ENCODE measurements around the gene GJB5. TPM values are rescaled to one million over a fixed set of nuclear protein-coding genes. Genes with fewer than 3 reads are reported as not detected.
"Not testable (repeated sequence)": the region's sequence is repeated elsewhere in the genome, so short reads cannot be mapped to it uniquely, and the experiment has no call there.

The GJB5 gene
- total RNA-seq, 2 experiments from 2014 or later = not detected

DNA sequence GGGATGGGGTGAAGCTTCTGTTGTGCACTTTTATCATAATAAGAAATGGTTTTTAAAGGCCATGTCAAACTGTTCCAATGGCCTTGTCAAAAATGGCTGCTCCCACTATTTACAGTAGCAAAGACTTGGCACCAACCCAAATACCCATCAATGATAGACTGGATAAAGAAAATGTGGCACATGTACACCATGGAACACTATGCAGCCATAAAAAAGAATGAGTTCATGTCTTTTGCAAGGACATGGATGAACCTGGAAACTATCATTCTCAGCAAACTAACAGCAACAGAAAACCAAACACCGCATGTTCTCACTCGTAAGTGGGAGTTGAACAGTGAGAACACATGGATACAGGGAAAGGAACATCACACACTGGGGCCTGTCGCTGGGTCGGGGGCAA is 18.3 kb downstream of the GJB5 start:
- H3K9me3 Mint-ChIP-seq; DNase-seq; H3K36me3 Mint-ChIP-seq; H3K4me1 Mint-ChIP-seq; H3K27me3 Mint-ChIP-seq; ATAC-seq (ENCODE audit: low read depth); POLR2A ChIA-PET; H3K27ac Mint-ChIP-seq; H3K4me3 Mint-ChIP-seq: not testable (repeated sequence)

- H3K27me3 Mint-ChIP-seq = peaks cover 15% of the 10 kb centered on the region
Measured at GRCh38 chr1:34774957-34775356, 20.1 kb downstream of the GJB5 start.

GRCh38 chr1:34776911-34777310 is 22.1 kb downstream of the GJB5 start:
- H3K36me3 Mint-ChIP-seq = no peaks in the 10 kb centered on the region
- H3K27ac Mint-ChIP-seq = no peak overlapping the region
- H3K4me1 Mint-ChIP-seq = no peaks in the 10 kb centered on the region
- POLR2A ChIA-PET = no interaction called here
- H3K9me3 Mint-ChIP-seq = no peaks in the 10 kb centered on the region
- H3K4me3 Mint-ChIP-seq = no peak overlapping the region
- no peak for ATAC-seq (ENCODE audit: low read depth)
- no peak for DNase-seq
- peaks cover 24% of the 10 kb centered on the region for H3K27me3 Mint-ChIP-seq

More at GRCh38 chr1:34774957-34775356, 20.1 kb downstream of the GJB5 start:
- Mint-ChIP-seq H3K4me1 (no peaks in the 10 kb centered on the region), H3K27ac (no peak overlapping the region), H3K9me3 (no peaks in the 10 kb centered on the region), H3K36me3 (no peaks in the 10 kb centered on the region), H3K4me3 (no peak overlapping the region)
- DNase-seq (no peak), ATAC-seq (ENCODE audit: low read depth) (no peak)
- POLR2A ChIA-PET = no interaction called here

- ATAC-seq (ENCODE audit: low read depth) (no peak), DNase-seq (no peak)
- no peak overlapping the region for H3K27ac Mint-ChIP-seq
- peaks cover 30% of the 10 kb centered on the region for H3K27me3 Mint-ChIP-seq
- H3K9me3 Mint-ChIP-seq = no peaks in the 10 kb centered on the region
- H3K4me1 Mint-ChIP-seq = no peaks in the 10 kb centered on the region
- POLR2A ChIA-PET = no interaction called here
- H3K4me3 Mint-ChIP-seq = no peak overlapping the region
- H3K36me3 Mint-ChIP-seq = no peaks in the 10 kb centered on the region
Measured at GRCh38 chr1:34777519-34778321, 22.9 kb downstream of the GJB5 start.

GRCh38 chr1:34778381-34778780 is 23.5 kb downstream of the GJB5 start:
- Mint-ChIP-seq H3K4me1 (no peaks in the 10 kb centered on the region), H3K36me3 (no peaks in the 10 kb centered on the region), H3K27ac (no peak overlapping the region), H3K4me3 (no peak overlapping the region), H3K27me3 (peaks cover 37% of the 10 kb centered on the region), H3K9me3 (no peaks in the 10 kb centered on the region)
- DNase-seq (no peak), ATAC-seq (ENCODE audit: low read depth) (no peak)
- POLR2A ChIA-PET = no interaction called here

DNA sequence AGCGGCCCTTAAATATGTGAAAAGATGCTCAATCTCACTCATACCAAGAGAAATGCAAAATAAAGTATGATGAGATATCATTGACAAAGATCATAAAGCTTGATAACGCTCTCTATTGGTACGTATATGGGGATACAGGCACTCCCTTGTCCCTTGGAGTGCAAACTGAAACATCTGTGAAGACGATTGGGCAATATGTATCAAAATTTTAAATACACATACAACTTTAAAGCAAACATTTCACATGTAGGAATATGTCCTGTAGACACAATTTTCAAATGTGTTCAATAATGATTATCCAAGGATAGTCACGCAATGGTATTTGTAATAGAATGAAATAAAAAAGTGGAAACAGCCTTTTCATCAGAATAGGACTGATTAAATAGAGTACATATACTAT is 24.2 kb downstream of the GJB5 start:
- no peak overlapping the region for H3K4me3 Mint-ChIP-seq
- no peaks in the 10 kb centered on the region for H3K36me3 Mint-ChIP-seq
- H3K27ac Mint-ChIP-seq = no peak overlapping the region
- H3K9me3 Mint-ChIP-seq = no peaks in the 10 kb centered on the region
- DNase-seq (no peak), ATAC-seq (ENCODE audit: low read depth) (no peak)
- POLR2A ChIA-PET = no interaction called here
- H3K4me1 Mint-ChIP-seq = no peaks in the 10 kb centered on the region
- H3K27me3 Mint-ChIP-seq = peaks cover 38% of the 10 kb centered on the region

DNA sequence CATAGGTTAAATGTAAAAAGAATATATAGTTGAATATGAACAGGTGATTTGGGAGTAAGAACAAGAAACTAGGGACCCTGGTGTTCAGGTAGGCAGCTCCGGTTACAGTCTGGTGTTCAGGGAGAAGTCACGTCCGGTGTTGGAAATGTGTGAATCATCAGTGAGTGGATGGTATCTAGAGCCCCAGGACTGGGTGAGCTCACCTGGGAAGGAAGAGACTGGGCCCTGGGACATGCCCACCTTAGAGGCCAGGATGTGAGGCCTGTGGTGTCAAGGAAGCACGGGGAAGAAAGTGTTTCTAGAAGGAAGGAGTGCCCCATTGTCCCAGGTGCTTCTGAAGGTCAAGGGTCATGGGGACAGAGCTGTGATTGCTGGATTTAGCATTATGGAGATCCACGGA is 24.7 kb downstream of the GJB5 start:
- no peak for ATAC-seq (ENCODE audit: low read depth)
- Mint-ChIP-seq H3K36me3 (no peaks in the 10 kb centered on the region), H3K4me1 (no peaks in the 10 kb centered on the region), H3K4me3 (no peak overlapping the region), H3K27me3 (peaks cover 38% of the 10 kb centered on the region), H3K9me3 (no peaks in the 10 kb centered on the region), H3K27ac (no peak overlapping the region)
- DNase-seq = no peak
- POLR2A ChIA-PET = no interaction called here

DNA sequence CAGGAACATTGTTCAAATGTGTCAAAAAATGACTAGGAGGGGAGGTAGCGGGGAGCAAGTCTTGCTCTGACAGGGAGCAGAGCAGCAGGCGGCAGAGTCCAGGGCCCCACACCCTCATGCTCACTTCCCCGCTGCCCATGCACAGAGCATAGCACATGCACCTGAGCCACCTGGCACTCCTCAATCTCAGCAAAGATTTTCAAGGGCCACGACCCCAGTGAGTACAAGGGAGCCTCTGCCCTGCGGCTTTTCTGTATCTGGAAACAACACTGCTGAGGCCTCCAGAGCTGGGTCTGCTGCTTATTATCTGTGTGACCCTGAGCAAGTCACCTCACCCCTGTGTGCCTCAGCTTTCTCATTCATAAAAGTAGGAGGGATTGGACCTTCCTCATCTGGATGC is 25.1 kb downstream of the GJB5 start:
- no peaks in the 10 kb centered on the region for H3K36me3 Mint-ChIP-seq
- ATAC-seq (ENCODE audit: low read depth) = no peak
- no peaks in the 10 kb centered on the region for H3K9me3 Mint-ChIP-seq
- no peak overlapping the region for H3K4me3 Mint-ChIP-seq
- H3K27me3 Mint-ChIP-seq = peaks cover 38% of the 10 kb centered on the region
- no peak for DNase-seq
- POLR2A ChIA-PET = no interaction called here
- H3K27ac Mint-ChIP-seq = no peak overlapping the region
- no peaks in the 10 kb centered on the region for H3K4me1 Mint-ChIP-seq

- Mint-ChIP-seq H3K4me1 (no peaks in the 10 kb centered on the region), H3K27ac (no peak overlapping the region), H3K9me3 (no peaks in the 10 kb centered on the region), H3K4me3 (no peak overlapping the region), H3K36me3 (no peaks in the 10 kb centered on the region), H3K27me3 (peaks cover 38% of the 10 kb centered on the region)
- POLR2A ChIA-PET = no interaction called here
- ATAC-seq (ENCODE audit: low read depth) (no peak), DNase-seq (no peak)
Measured at GRCh38 chr1:34780528-34780927, 25.7 kb downstream of the GJB5 start.

DNA sequence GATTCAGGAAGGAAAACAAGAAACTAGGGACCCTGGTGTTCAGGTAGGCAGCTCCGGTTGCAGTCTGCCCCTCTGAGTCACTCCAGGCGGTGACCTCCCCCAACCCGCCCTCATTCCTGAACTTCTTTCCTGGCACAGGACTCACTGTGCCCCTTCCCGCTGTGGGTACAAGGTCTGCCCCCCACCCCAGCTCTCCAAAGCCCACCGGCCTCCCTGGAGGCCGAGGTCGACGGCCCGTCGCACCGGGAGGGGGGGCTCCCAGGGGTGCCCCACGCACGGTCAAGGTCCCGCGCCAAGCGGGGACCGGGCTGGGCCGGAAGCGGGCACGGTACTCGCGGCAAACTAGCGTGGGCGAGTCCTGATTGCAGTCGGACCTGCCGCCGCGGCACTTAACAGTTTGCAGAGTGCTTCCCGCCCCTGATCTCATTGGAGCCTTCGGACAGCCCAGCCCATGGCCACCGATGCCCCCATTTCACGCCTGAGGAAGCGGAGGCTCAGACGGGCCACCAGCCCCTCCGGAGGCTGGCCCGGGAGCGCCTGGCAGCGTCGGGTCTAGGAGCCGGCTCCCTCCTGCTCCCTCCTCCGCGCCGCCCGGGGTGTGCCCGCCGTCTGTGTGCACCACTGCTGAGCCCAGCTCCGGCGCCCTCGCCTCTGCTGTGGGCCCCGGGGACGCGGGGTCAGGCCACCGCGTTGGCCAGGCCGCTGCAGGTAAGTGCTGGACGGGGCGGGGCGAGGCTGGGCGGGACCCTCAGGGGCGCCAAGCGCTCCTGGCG is 26.4 kb downstream of the GJB5 start, which contains the start of gene GJB3:
Gene GJB3, plus strand, starts transcription at position 144 of the 773 bp plus-strand sequence. CDS start 3,549 bp downstream, outside the sequence.
- no peaks in the 10 kb centered on the region for H3K4me1 Mint-ChIP-seq
- H3K27me3 Mint-ChIP-seq = peaks cover 38% of the 10 kb centered on the region
- POLR2A ChIA-PET = no interaction called here
- no peak for ATAC-seq (ENCODE audit: low read depth)
- peak within 1 kb of the TSS; percentile 18 for H3K4me3 Mint-ChIP-seq
- no peaks in the 10 kb centered on the region for H3K36me3 Mint-ChIP-seq
- H3K9me3 Mint-ChIP-seq = no peaks in the 10 kb centered on the region
- peak; percentile 44 for DNase-seq
- no peak within 1 kb of the TSS for H3K27ac Mint-ChIP-seq

GRCh38 chr1:34781844-34782391 is 27.1 kb downstream of the GJB5 start:
- Mint-ChIP-seq H3K36me3 (no peaks in the 10 kb centered on the region), H3K4me3 (peak overlapping the region; percentile 18), H3K27me3 (peaks cover 38% of the 10 kb centered on the region), H3K4me1 (peaks cover 4% of the 10 kb centered on the region), H3K27ac (no peak overlapping the region), H3K9me3 (no peaks in the 10 kb centered on the region)
- DNase-seq (no peak), ATAC-seq (ENCODE audit: low read depth) (no peak)
- POLR2A ChIA-PET = no interaction called here

GRCh38 chr1:34784751-34785221 is 29.9 kb downstream of the GJB5 start:
- POLR2A ChIA-PET = no interaction called here
- no peaks in the 10 kb centered on the region for H3K9me3 Mint-ChIP-seq
- no peaks in the 10 kb centered on the region for H3K36me3 Mint-ChIP-seq
- H3K4me3 Mint-ChIP-seq = no peak overlapping the region
- ATAC-seq (ENCODE audit: low read depth) = no peak
- DNase-seq = no peak
- no peak overlapping the region for H3K27ac Mint-ChIP-seq
- H3K27me3 Mint-ChIP-seq = peaks cover 25% of the 10 kb centered on the region
- H3K4me1 Mint-ChIP-seq = peaks cover 5% of the 10 kb centered on the region

GRCh38 chr1:34785231-34785874 is 30.5 kb downstream of the GJB5 start:
- H3K27me3 Mint-ChIP-seq = peaks cover 20% of the 10 kb centered on the region

More at GRCh38 chr1:34785231-34785874, 30.5 kb downstream of the GJB5 start:
- DNase-seq (no peak), ATAC-seq (ENCODE audit: low read depth) (no peak)
- H3K36me3 Mint-ChIP-seq = no peaks in the 10 kb centered on the region
- no peaks in the 10 kb centered on the region for H3K9me3 Mint-ChIP-seq
- no peak overlapping the region for H3K4me3 Mint-ChIP-seq
- POLR2A ChIA-PET = no interaction called here
- peaks cover 6% of the 10 kb centered on the region for H3K4me1 Mint-ChIP-seq
- no peak overlapping the region for H3K27ac Mint-ChIP-seq

Measured in activated naive CD8-positive, alpha-beta T cell treated with anti-CD3 and anti-CD28 coated beads, Interleukin-2, amount 10 ng/mL, durations not matched to agents 7 days and 5 days (primary cell).